ENCODE results near the gene ATP5F1E. TPM values are rescaled to one million over a fixed set of nuclear protein-coding genes. Genes with fewer than 3 reads are reported as not detected.

The ATP5F1E gene
- total RNA-seq, 1 donor from 2014 or later = 33.8 TPM

DNA sequence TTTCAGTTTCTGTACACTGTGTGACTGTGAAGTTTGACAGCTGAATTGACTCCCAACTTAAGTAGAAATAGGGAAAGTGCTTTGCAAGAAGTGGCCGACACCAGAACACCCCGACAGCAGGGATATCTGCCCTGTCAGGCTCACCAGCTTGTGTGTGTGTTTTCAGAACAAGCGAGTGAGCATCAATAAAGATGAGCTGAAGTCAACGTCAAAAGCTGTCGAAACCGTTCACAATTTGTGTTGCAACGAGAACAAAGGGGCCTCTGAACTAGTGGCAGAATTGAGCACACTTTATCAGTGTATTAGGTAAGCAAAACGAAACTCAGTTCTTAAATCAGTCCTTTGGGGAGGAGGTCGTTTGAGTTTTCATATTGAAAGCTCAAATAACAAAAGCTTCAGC, 40.4 kb downstream of the ATP5F1E start:
- H3K27me3 ChIP-seq (ENCODE audit: control insufficient read depth, insufficient read depth, low read length) = no peaks in the 10 kb centered on the region
- H3K4me3 ChIP-seq (ENCODE audit: low read depth, low read length) = no peak overlapping the region
- DNase-seq (ENCODE audit: low read depth) = no peak
- peaks cover 2% of the 10 kb centered on the region for H3K36me3 ChIP-seq (ENCODE audit: control insufficient read depth, insufficient read depth, low read length)
- TF ChIP-seq, protein P1, sequence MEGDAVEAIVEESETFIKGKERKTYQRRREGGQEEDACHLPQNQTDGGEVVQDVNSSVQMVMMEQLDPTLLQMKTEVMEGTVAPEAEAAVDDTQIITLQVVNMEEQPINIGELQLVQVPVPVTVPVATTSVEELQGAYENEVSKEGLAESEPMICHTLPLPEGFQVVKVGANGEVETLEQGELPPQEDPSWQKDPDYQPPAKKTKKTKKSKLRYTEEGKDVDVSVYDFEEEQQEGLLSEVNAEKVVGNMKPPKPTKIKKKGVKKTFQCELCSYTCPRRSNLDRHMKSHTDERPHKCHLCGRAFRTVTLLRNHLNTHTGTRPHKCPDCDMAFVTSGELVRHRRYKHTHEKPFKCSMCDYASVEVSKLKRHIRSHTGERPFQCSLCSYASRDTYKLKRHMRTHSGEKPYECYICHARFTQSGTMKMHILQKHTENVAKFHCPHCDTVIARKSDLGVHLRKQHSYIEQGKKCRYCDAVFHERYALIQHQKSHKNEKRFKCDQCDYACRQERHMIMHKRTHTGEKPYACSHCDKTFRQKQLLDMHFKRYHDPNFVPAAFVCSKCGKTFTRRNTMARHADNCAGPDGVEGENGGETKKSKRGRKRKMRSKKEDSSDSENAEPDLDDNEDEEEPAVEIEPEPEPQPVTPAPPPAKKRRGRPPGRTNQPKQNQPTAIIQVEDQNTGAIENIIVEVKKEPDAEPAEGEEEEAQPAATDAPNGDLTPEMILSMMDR (IDR thresholded peaks at IDR 0.05; ENCODE audit: insufficient read depth, low read length, poor library complexity, severe bottlenecking) = no peak

DNA sequence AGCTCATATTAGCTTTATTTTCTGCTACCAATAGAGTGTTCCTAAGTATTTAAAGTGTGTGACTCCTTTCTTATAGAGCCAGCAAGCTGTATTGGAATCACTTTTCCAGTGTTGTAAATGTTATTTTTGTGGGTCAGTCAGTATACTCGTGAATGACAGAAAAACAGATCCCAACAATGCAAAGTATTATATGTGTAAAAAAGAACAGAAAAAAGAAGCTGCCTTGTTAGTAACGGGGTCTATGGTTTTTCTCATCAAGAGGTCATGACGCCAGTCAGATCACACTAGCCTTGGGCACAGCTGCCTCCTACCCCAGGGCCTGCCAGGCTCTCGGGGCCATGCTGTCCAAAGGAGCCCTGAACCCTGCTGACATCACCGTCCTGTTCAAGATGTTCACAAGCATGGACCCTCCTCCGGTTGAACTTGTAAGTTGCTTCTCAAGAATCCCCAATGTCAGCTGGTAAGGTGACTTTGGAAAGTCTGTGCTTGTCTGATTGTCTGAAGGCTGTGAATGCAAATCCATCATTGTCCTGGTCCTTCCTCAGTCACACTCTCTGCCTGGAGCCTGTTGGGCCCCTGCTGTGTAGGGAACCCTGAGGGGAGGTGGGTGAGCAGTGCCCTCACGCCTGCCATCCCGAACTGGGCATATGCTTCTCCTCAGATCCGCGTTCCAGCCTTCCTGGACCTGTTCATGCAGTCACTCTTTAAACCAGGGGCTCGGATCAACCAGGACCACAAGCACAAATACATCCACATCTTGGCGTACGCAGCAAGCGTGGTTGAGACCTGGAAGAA, 41.3 kb downstream of the ATP5F1E start:
- Histone ChIP-seq H3K36me3 (ENCODE audit: control insufficient read depth, insufficient read depth, low read length) (peaks cover 1% of the 10 kb centered on the region), H3K4me3 (ENCODE audit: low read depth, low read length) (no peak overlapping the region), H3K27me3 (ENCODE audit: control insufficient read depth, insufficient read depth, low read length) (no peaks in the 10 kb centered on the region)
- no peak for DNase-seq (ENCODE audit: low read depth)
- TF ChIP-seq, protein P1 (IDR thresholded peaks at IDR 0.05; ENCODE audit: insufficient read depth, low read length, poor library complexity, severe bottlenecking) = no peak

GRCh38 chr20:58989196-58989595, 42.9 kb downstream of the ATP5F1E start:
- TF ChIP-seq, protein P1 (IDR thresholded peaks at IDR 0.05; ENCODE audit: insufficient read depth, low read length, poor library complexity, severe bottlenecking) = no peak
- Histone ChIP-seq H3K4me3 (ENCODE audit: low read depth, low read length) (no peak overlapping the region), H3K27me3 (ENCODE audit: control insufficient read depth, insufficient read depth, low read length) (no peaks in the 10 kb centered on the region), H3K36me3 (ENCODE audit: control insufficient read depth, insufficient read depth, low read length) (peaks cover 1% of the 10 kb centered on the region)
- no peak for DNase-seq (ENCODE audit: low read depth)

DNA sequence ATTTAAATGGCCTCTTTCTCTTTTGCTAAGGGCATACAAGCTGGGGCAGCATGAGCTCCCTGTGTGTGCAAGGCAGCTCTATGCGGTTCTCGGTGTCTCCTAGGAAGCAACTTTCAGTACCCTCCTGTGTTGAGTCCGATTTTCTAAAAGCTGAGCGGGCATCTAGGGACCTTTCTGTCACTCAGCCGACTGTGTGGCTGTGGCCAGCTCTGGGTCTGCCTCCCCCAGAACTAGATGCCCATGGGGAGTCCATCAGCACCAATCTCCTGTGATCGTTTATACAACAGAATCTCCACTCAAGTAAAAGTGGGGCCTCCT, 43.6 kb downstream of the ATP5F1E start:
- Histone ChIP-seq H3K4me3 (ENCODE audit: low read depth, low read length) (no peak overlapping the region), H3K36me3 (ENCODE audit: control insufficient read depth, insufficient read depth, low read length) (peaks cover 1% of the 10 kb centered on the region), H3K27me3 (ENCODE audit: control insufficient read depth, insufficient read depth, low read length) (no peaks in the 10 kb centered on the region)
- TF ChIP-seq, protein P1 (IDR thresholded peaks at IDR 0.05; ENCODE audit: insufficient read depth, low read length, poor library complexity, severe bottlenecking) = no peak
- no peak for DNase-seq (ENCODE audit: low read depth)

- Histone ChIP-seq H3K4me3 (ENCODE audit: low read depth, low read length) (no peak overlapping the region), H3K27me3 (ENCODE audit: control insufficient read depth, insufficient read depth, low read length) (no peaks in the 10 kb centered on the region), H3K36me3 (ENCODE audit: control insufficient read depth, insufficient read depth, low read length) (peaks cover 1% of the 10 kb centered on the region)
- no peak for DNase-seq (ENCODE audit: low read depth)
- TF ChIP-seq, protein P1 (IDR thresholded peaks at IDR 0.05; ENCODE audit: insufficient read depth, low read length, poor library complexity, severe bottlenecking) = no peak
Observed at GRCh38 chr20:58987790-58988564, 44.2 kb downstream of the ATP5F1E start.
